Mesendoderm (in vitro differentiated cells): ENCODE data around the gene CRNKL1.

Source experiments
- DNase-seq: peaks from one replicate; pipeline ENCODE4 v3.0.0; 2013
- H2AK5ac ChIP-seq: 2 replicates; pipeline ENCODE4 v1.6.1; 2013; ENCODE audit warnings: low read length, inconsistent platforms
- H2BK120ac ChIP-seq: 2 replicates; pipeline ENCODE4 v1.6.1; 2013; ENCODE audit warnings: low read depth, mild to moderate bottlenecking, low read length, moderate library complexity, mixed read lengths
- H2BK15ac ChIP-seq: replicated peaks from 2 replicates; pipeline ENCODE4 v1.6.1; 2013; ENCODE audit warnings: low read depth, mild to moderate bottlenecking, moderate library complexity
- H2BK5ac ChIP-seq: 2 replicates; pipeline ENCODE4 v1.6.1; 2013; ENCODE audit warnings: low read length, inconsistent platforms
- H3K18ac ChIP-seq: 2 replicates; pipeline ENCODE4 v1.6.1; 2013; ENCODE audit warnings: mild to moderate bottlenecking, low read length, mixed read lengths
- H3K23ac ChIP-seq: one replicate; pipeline ENCODE4 v1.6.1; 2013; ENCODE audit warnings: low read length
- H3K27ac ChIP-seq: 2 replicates; pipeline ENCODE4 v1.5.1; 2013; ENCODE audit warnings: low read depth, mild to moderate bottlenecking, inconsistent platforms, low read length, moderate library complexity
- H3K27me3 ChIP-seq: 2 replicates; pipeline ENCODE4 v1.6.1; 2013; ENCODE audit warnings: low read length, control low read depth, mild to moderate bottlenecking, inconsistent platforms; ENCODE audit not compliant: insufficient read depth, poor library complexity
- H3K36me3 ChIP-seq: 2 replicates; pipeline ENCODE4 v1.6.1; 2013; ENCODE audit warnings: low read length, inconsistent platforms; ENCODE audit not compliant: control insufficient read depth, insufficient read depth
- H3K4ac ChIP-seq: one replicate; pipeline ENCODE4 v1.6.1; 2013; ENCODE audit warnings: low read depth, mild to moderate bottlenecking, low read length, moderate library complexity
- H3K4me1 ChIP-seq: 2 replicates; pipeline ENCODE4 v1.6.1; 2013; ENCODE audit warnings: low read depth, low read length, inconsistent platforms; ENCODE audit not compliant: control insufficient read depth
- H3K4me2 ChIP-seq: 2 replicates; pipeline ENCODE4 v1.6.1; 2013; ENCODE audit warnings: low read length
- H3K4me3 ChIP-seq: 2 replicates; pipeline ENCODE4 v1.5.1; 2013; ENCODE audit warnings: mild to moderate bottlenecking, low read length
- H3K56ac ChIP-seq: one replicate; pipeline ENCODE4 v1.6.1; 2013; ENCODE audit warnings: low read length
- H3K79me1 ChIP-seq: 2 replicates; pipeline ENCODE4 v1.6.1; 2013; ENCODE audit warnings: low read length, inconsistent platforms
- H3K79me2 ChIP-seq: 2 replicates; pipeline ENCODE4 v1.6.1; 2013; ENCODE audit warnings: mild to moderate bottlenecking, low read length; ENCODE audit not compliant: control insufficient read depth, insufficient read depth
- H3K9ac ChIP-seq: 2 replicates; pipeline ENCODE4 v1.6.1; 2013; ENCODE audit warnings: low read length, inconsistent platforms
- H4K5ac ChIP-seq: one replicate; pipeline ENCODE4 v1.6.1; 2013; ENCODE audit warnings: low read length
- H4K8ac ChIP-seq: one replicate; pipeline ENCODE4 v1.6.1; 2013; ENCODE audit warnings: low read depth, mild to moderate bottlenecking, control low read depth, low read length, moderate library complexity
- WGBS: extraction: QIAGEN DNeasy Blood & Tissue Kit; methylation state at CpG from one replicate; pipeline ENCODE4 v1.1.7; 2013; ENCODE audit warnings: low lambda C conversion rate, missing lambda C conversion rate; ENCODE audit not compliant: insufficient coverage; ENCODE audit errors: extremely low coverage; 5-methylcytosine and 5-hydroxymethylcytosine counted together

The CRNKL1 gene

GRCh38 chr20:20092827-20093226 is 40.6 kb upstream of the CRNKL1 start:
- Histone ChIP-seq H3K27me3 (no peaks in the 10 kb centered on the region), H3K4me3 (no peak overlapping the region), H3K4me2 (no peak overlapping the region), H2BK120ac (no peak overlapping the region), H2BK15ac (no peak overlapping the region), H2BK5ac (no peak overlapping the region), H3K18ac (no peak overlapping the region), H4K5ac (no peak overlapping the region), H3K56ac (no peak overlapping the region), H2AK5ac (no peak overlapping the region), H3K36me3 (no peaks in the 10 kb centered on the region), H3K27ac (no peak overlapping the region), H3K9ac (no peak overlapping the region), H3K23ac (no peak overlapping the region), H3K4ac (no peak overlapping the region), H3K79me2 (no peaks in the 10 kb centered on the region), H4K8ac (no peak overlapping the region), H3K4me1 (no peaks in the 10 kb centered on the region), H3K79me1 (no peaks in the 10 kb centered on the region)
- WGBS: no CpG with 5 or more reads among the region's 4 CpGs
- DNase-seq: no peak

GRCh38 chr20:20089939-20090338 is 37.7 kb upstream of the CRNKL1 start:
- Histone ChIP-seq H3K4me1 (no peaks in the 10 kb centered on the region), H2BK5ac (no peak overlapping the region), H3K56ac (no peak overlapping the region), H3K4me3 (no peak overlapping the region), H3K79me1 (no peaks in the 10 kb centered on the region), H2AK5ac (no peak overlapping the region), H3K79me2 (no peaks in the 10 kb centered on the region), H3K27me3 (no peaks in the 10 kb centered on the region), H3K27ac (no peak overlapping the region), H3K36me3 (no peaks in the 10 kb centered on the region), H3K18ac (no peak overlapping the region), H2BK120ac (no peak overlapping the region), H4K5ac (no peak overlapping the region), H4K8ac (no peak overlapping the region), H3K4ac (no peak overlapping the region), H3K4me2 (no peak overlapping the region), H3K9ac (no peak overlapping the region), H2BK15ac (no peak overlapping the region), H3K23ac (no peak overlapping the region)
- DNase-seq: no peak
- WGBS: no CpG with 5 or more reads among the region's 1 CpG

- Histone ChIP-seq H3K4me1 (no peaks in the 10 kb centered on the region), H3K27me3 (no peaks in the 10 kb centered on the region), H3K79me2 (no peaks in the 10 kb centered on the region), H3K4ac (no peak overlapping the region), H2BK120ac (no peak overlapping the region), H3K4me3 (no peak overlapping the region), H2AK5ac (no peak overlapping the region), H3K79me1 (no peaks in the 10 kb centered on the region), H3K23ac (no peak overlapping the region), H2BK5ac (no peak overlapping the region), H3K27ac (no peak overlapping the region), H3K4me2 (no peak overlapping the region), H3K56ac (no peak overlapping the region), H3K9ac (no peak overlapping the region), H3K18ac (no peak overlapping the region), H2BK15ac (no peak overlapping the region), H4K8ac (no peak overlapping the region), H3K36me3 (no peaks in the 10 kb centered on the region), H4K5ac (no peak overlapping the region)
- DNase-seq: no peak
- no CpG with 5 or more reads among the region's 4 CpGs for WGBS
These were observed 36.8 kb upstream of the CRNKL1 start for GRCh38 chr20:20089018-20089417.

- Histone ChIP-seq H3K27me3 (no peaks in the 10 kb centered on the region), H3K79me2 (no peaks in the 10 kb centered on the region), H2BK5ac (no peak overlapping the region), H3K9ac (no peak overlapping the region), H2BK120ac (no peak overlapping the region), H4K8ac (no peak overlapping the region), H3K4me2 (no peak overlapping the region), H3K79me1 (no peaks in the 10 kb centered on the region), H3K36me3 (no peaks in the 10 kb centered on the region), H3K4me3 (no peak overlapping the region), H3K4ac (no peak overlapping the region), H3K23ac (no peak overlapping the region), H4K5ac (no peak overlapping the region), H3K27ac (no peak overlapping the region), H2BK15ac (no peak overlapping the region), H3K4me1 (no peaks in the 10 kb centered on the region), H3K18ac (no peak overlapping the region), H3K56ac (no peak overlapping the region), H2AK5ac (no peak overlapping the region)
- WGBS: no CpG with 5 or more reads among the region's 2 CpGs
- no peak for DNase-seq
These were observed 33.5 kb upstream of the CRNKL1 start for GRCh38 chr20:20085812-20086211.

GRCh38 chr20:20085071-20085470 is 32.8 kb upstream of the CRNKL1 start:
- H2AK5ac ChIP-seq: no peak overlapping the region
- no peak overlapping the region for H2BK5ac ChIP-seq
- H3K79me2 ChIP-seq: no peaks in the 10 kb centered on the region
- H3K36me3 ChIP-seq: no peaks in the 10 kb centered on the region
- no peaks in the 10 kb centered on the region for H3K79me1 ChIP-seq
- no peak overlapping the region for H3K23ac ChIP-seq
- H3K4me1 ChIP-seq: no peaks in the 10 kb centered on the region
- H3K27me3 ChIP-seq: no peaks in the 10 kb centered on the region
- no peak overlapping the region for H2BK15ac ChIP-seq
- H3K4ac ChIP-seq: no peak overlapping the region
- no peak for DNase-seq
- WGBS: no CpG with 5 or more reads among the region's 9 CpGs
- no peak overlapping the region for H3K18ac ChIP-seq
- H4K5ac ChIP-seq: no peak overlapping the region
- no peak overlapping the region for H3K4me3 ChIP-seq
- H3K9ac ChIP-seq: no peak overlapping the region
- H3K4me2 ChIP-seq: no peak overlapping the region
- H3K27ac ChIP-seq: no peak overlapping the region
- H3K56ac ChIP-seq: no peak overlapping the region
- H2BK120ac ChIP-seq: no peak overlapping the region
- H4K8ac ChIP-seq: no peak overlapping the region

- Histone ChIP-seq H3K79me2 (no peaks in the 10 kb centered on the region), H3K27me3 (no peaks in the 10 kb centered on the region), H3K27ac (no peak overlapping the region), H4K5ac (no peak overlapping the region), H3K4me1 (no peaks in the 10 kb centered on the region), H2BK5ac (no peak overlapping the region), H2AK5ac (no peak overlapping the region), H2BK120ac (no peak overlapping the region), H2BK15ac (no peak overlapping the region), H3K36me3 (no peaks in the 10 kb centered on the region), H3K9ac (no peak overlapping the region), H3K18ac (no peak overlapping the region), H3K4me3 (no peak overlapping the region), H3K56ac (no peak overlapping the region), H4K8ac (no peak overlapping the region), H3K23ac (no peak overlapping the region), H3K4me2 (no peak overlapping the region), H3K4ac (no peak overlapping the region), H3K79me1 (no peaks in the 10 kb centered on the region)
- WGBS: no CpG with 5 or more reads among the region's 8 CpGs
- no peak for DNase-seq
These were observed 32.1 kb upstream of the CRNKL1 start for GRCh38 chr20:20084296-20084752.
